HG03354 (cell line): Measurements from ENCODE around the gene FCN1.
"Not testable (repeated sequence)": the region's sequence is repeated elsewhere in the genome, so short reads cannot be mapped to it uniquely, and the experiment has no call there.

Experiments
- ATAC-seq: cut with Tn5 transposase; IDR thresholded peaks from one replicate; pipeline ENCODE4 v1.9.1; 2021; ENCODE audit warnings: mild to moderate bottlenecking; ENCODE audit not compliant: unreplicated experiment, poor library complexity, severe bottlenecking

Gene FCN1

DNA sequence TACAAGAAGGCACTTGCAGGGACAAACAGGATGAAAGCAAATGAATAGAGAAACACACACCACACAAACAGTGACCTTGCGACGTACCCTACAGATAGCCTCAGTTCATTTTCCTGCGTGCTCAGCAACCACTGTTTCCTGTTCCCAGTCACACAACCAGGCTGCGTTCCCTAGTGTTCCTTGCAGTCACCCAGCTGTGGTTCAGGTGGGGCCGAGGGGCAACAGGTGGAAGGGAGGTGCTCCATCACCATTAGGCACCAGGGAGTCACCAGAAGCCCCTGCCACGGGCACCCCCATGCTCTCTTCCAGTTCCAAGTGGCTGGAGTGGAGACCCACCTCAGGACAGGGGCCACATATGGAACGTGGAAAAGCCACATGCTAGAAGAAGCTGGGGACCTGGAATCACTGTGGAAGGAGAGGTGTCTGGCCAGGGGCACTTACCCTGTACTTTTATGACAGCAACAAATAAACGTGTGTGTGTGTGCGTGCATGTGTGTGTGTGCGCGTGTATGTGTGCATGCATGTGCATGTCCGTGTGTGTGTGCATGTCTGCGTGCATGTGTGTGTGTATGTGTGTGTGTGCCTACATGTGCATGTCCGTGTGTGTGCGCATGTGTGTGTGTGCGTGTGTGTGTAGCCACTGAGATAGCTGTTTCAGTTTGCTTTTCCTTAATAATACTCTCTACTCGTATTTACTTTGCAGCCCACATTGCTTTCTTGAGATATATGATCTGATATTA lies 55.9 kb downstream of the FCN1 start:
- no peak for ATAC-seq

DNA sequence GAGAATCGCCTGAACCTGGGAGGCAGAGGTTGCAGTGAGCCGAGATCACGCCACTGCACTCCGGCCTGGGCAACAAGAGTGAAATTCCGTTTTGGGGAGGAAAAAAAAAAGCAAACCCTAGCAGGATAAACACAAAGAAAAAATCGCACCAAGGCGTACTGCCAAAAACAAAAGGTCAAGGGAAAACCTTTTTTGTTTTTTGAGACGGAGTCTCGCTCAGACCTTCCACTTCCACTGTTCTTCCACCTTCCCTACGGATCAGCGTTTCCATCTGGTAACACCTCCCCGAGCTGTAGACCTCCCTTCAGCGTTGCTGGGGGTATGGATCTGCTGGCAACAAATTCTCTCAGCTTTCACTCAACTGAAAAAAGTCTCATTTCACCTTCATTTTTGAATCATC lies 57.2 kb downstream of the FCN1 start:
- no peak for ATAC-seq

DNA sequence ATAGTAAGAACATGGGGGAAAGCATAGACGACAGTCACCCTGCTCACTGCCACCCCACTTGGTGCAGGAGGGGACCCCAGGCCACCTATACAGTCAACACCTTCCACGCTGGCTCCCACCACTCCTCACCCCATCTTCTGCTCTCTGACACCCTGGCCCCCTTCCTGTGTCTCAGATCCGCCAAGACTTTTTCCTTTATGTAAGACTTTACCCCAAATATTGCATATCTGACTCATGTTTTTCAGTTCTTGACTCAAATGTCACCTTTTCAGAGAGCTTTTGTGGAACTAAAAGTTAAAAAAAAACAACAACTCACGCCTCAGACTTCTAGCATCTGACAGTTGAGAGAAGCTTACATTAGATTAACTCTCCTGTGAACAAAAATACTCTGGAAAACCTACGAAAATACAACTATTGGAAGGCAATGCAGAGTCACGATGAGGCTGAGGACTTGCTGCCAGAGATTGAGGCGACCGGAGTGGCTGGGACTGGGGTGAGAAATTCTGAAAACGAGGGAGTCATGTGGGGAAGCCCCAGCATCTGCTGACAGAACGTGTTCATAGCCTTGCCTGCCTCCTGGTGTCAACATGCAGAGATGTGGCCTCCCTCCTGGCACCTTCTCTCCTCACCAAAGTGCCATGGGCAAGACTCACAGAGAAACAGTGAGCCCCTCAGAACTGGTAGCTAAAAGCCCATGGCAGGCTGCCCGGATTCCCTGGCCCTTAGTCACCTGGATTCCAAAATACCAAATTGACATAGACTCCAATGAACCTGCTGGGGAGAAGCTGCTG lies 59.5 kb downstream of the FCN1 start:
- peak; percentile 76 for ATAC-seq

DNA sequence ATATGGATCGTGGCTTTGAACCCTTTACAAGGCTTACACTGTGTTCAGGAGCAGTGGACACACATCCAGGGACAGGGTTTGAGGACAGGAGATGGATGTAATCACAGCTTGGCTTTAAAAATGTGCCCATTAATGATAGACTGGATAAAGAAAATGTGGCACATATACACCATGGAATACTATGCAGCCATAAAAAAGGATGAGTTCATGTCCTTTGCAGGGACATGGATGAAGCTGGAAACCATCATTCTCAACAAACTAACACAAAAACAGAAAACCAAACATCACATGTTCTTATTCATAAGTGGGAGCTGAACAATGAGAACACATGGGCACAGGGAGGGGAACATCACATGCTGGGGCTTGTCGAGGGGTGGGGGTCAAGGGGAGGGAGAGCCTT lies 60.3 kb downstream of the FCN1 start:
- not testable (repeated sequence) for ATAC-seq

DNA sequence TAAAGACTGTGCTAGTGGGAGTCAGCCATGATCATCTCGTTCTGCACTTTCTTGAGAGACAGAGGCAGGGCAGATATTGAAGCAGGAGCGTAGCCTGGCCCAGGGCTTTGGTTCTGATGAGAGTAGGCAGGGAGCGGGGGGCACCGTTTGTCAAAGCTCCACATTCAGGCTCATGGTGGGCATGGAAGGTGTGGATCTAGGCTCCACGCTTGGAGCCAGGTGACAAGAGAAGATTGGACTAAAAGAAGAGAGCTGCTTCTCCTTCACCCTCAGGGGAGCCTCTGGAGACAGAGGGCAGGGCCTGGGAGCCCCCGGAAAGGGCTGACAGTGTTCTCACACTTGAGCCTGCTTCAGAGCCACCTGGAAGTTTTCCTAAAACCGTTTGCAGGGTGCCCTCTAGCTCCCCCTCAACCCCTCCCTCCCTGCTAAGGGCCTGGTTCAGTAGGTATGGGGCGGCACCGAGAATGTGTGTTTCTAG lies 61.8 kb downstream of the FCN1 start:
- ATAC-seq: no peak
